ENCODE results near the gene IPO9.

GRCh38 chr1:201838381-201838780, 9.4 kb downstream of the IPO9 start:
- no peak for TF ChIP-seq EZH2phosphoT487 (IDR thresholded peaks at IDR 0.05; ENCODE audit: low read depth, severe bottlenecking, unreplicated experiment)
- no peak for TF ChIP-seq CTCF (IDR thresholded peaks at IDR 0.05; ENCODE audit: poor library complexity)

All from hepatocyte (in vitro differentiated cells).